ENCODE results near the gene MAP3K10. TPM values are rescaled to one million over a fixed set of nuclear protein-coding genes. Genes with fewer than 3 reads are reported as not detected.

The MAP3K10 gene
- total and polyA plus RNA-seq, 2 of the 4 experiments (the other 2 are of a cell fraction) = 1.8 to 5.5 TPM

- POLR2A ChIA-PET (ENCODE audit: unreplicated experiment) = no interaction called here
- Histone ChIP-seq H2BK15ac (ENCODE audit: low read depth, low read length) (no peak overlapping the region), H2BK20ac (ENCODE audit: low read depth, low read length) (no peak overlapping the region), H3K4ac (ENCODE audit: low read depth, low read length) (no peak overlapping the region), H4K8ac (ENCODE audit: low read depth in 2 of 2, low read length in 2 of 2) (no peak overlapping the region), H3K9ac (ENCODE audit: low read depth, low read length) (no peak overlapping the region), H3K4me2 (ENCODE audit: low read depth, low read length) (no peak overlapping the region), H2AFZ (replicated peaks; ENCODE audit: low read length, poor library complexity) (no peak overlapping the region), H3K18ac (ENCODE audit: low read depth, low read length) (no peak overlapping the region), H3K27me3 (ENCODE audit: control insufficient read depth, insufficient read depth, low read length) (no peaks in the 10 kb centered on the region), H4K20me1 (ENCODE audit: insufficient read depth, low read length) (no peaks in the 10 kb centered on the region; the same call in 1 of the 2 replicates), H3K56ac (ENCODE audit: extremely low read depth, insufficient read depth, low read length) (no peak overlapping the region), H2AK9ac (replicated peaks; ENCODE audit: low read depth, low read length, poor library complexity) (no peak overlapping the region), H3K4me1 (ENCODE audit: control insufficient read depth, insufficient read depth, low read length) (peaks cover 11% of the 10 kb centered on the region), H3K9me3 (ENCODE audit: control insufficient read depth, insufficient read depth, low read length) (no peaks in the 10 kb centered on the region), H3K79me1 (ENCODE audit: low read depth in 1 of 2, low read length in 2 of 2) (peaks cover 0 to 13% of the 10 kb centered on the region in 2 experiments; a peak in 1 of 4 replicates), H4K91ac (ENCODE audit: insufficient read depth, low read depth, low read length) (no peak overlapping the region), H2AK5ac (ENCODE audit: low read depth, low read length) (no peak overlapping the region), H3K27ac (ENCODE audit: insufficient read depth, low read length) (no peak overlapping the region), H3K14ac (replicated peaks; ENCODE audit: low read depth, low read length) (no peak overlapping the region), H2BK5ac (ENCODE audit: low read depth, low read length, poor library complexity, severe bottlenecking) (no peak overlapping the region), H3K23ac (ENCODE audit: low read depth, low read length) (no peak overlapping the region), H3K9me1 (ENCODE audit: insufficient read depth, low read length) (peaks cover 11% of the 10 kb centered on the region), H3K36me3 (ENCODE audit: control insufficient read depth, insufficient read depth, low read length) (peaks cover 63% of the 10 kb centered on the region), H2BK120ac (ENCODE audit: low read depth, low read length) (no peak overlapping the region), H4K5ac (ENCODE audit: low read depth, low read length) (no peak overlapping the region), H3K4me3 (ENCODE audit: insufficient read depth, low read depth, low read length) (no peak overlapping the region)
- in situ Hi-C loops (cut with MboI; ENCODE audit: low sequenced_read_pairs) = no loop called here
- TF ChIP-seq RFX5 (IDR thresholded peaks at IDR 0.05; ENCODE audit: low read depth, low read length) (no peak), POLR2A (IDR thresholded peaks at IDR 0.05; ENCODE audit: low read depth, low read length) (no peak), MXI1 (IDR thresholded peaks at IDR 0.05; ENCODE audit: borderline replicate concordance, low read depth, low read length) (no peak), BHLHE40 (IDR thresholded peaks at IDR 0.05; ENCODE audit: low read depth, low read length) (no peak), ELK1 (IDR thresholded peaks at IDR 0.05; ENCODE audit: borderline replicate concordance, low read depth, low read length) (no peak), MAZ (IDR thresholded peaks at IDR 0.05; ENCODE audit: borderline replicate concordance, low read depth, low read length) (no peak), CEBPB (IDR thresholded peaks at IDR 0.05; ENCODE audit: low read depth, low read length) (no peak), MAFK (IDR thresholded peaks at IDR 0.05; ENCODE audit: low read depth, low read length) (no peak), CTCF (conservative IDR thresholded peaks at IDR 0.05; ENCODE audit: low read depth, low read length) (no peak), SMC3 (IDR thresholded peaks at IDR 0.05; ENCODE audit: low read depth, low read length) (no peak), NFE2L2 (IDR thresholded peaks at IDR 0.05; ENCODE audit: low read depth, low read length) (no peak), FOS (IDR thresholded peaks at IDR 0.05; ENCODE audit: low read depth, low read length) (no peak), CHD1 (IDR thresholded peaks at IDR 0.05; ENCODE audit: low read depth, low read length) (no peak), RCOR1 (IDR thresholded peaks at IDR 0.05; ENCODE audit: insufficient replicate concordance, low read length) (no peak), RAD21 (IDR thresholded peaks at IDR 0.05; ENCODE audit: low read length) (no peak)
- TF ChIP-seq, protein P1, sequence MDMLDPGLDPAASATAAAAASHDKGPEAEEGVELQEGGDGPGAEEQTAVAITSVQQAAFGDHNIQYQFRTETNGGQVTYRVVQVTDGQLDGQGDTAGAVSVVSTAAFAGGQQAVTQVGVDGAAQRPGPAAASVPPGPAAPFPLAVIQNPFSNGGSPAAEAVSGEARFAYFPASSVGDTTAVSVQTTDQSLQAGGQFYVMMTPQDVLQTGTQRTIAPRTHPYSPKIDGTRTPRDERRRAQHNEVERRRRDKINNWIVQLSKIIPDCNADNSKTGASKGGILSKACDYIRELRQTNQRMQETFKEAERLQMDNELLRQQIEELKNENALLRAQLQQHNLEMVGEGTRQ (IDR thresholded peaks at IDR 0.05; ENCODE audit: low read depth, low read length) = no peak
- DNase-seq (no peak), ATAC-seq (ENCODE audit: low read depth) (no peak)
- dilution Hi-C loops (cut with HindIII; ENCODE audit: low sequenced_read_pairs, unreplicated experiment) = no loop called here
- no TSS peak for BruUV-seq (replicated peaks)
- no CpG with 5 or more reads among the region's 6 CpGs for WGBS, 2 experiments (ENCODE audit: extremely low coverage in 2 of 2, insufficient read length in 1 of 2)
- intact Hi-C loops (cut with micrococcal nuclease) = no loop called here
- CTCF ChIA-PET = interaction anchor here (0.5 kb wide), 1 partner anchor 111 kb away, joined by 4 read pairs; no protein-coding TSS in a partner anchor
These were observed 45.1 kb downstream of the MAP3K10 start for GRCh38 chr19:40236366-40236765.
